Measurements from ENCODE around the gene CPSF7.

The CPSF7 gene

DNA sequence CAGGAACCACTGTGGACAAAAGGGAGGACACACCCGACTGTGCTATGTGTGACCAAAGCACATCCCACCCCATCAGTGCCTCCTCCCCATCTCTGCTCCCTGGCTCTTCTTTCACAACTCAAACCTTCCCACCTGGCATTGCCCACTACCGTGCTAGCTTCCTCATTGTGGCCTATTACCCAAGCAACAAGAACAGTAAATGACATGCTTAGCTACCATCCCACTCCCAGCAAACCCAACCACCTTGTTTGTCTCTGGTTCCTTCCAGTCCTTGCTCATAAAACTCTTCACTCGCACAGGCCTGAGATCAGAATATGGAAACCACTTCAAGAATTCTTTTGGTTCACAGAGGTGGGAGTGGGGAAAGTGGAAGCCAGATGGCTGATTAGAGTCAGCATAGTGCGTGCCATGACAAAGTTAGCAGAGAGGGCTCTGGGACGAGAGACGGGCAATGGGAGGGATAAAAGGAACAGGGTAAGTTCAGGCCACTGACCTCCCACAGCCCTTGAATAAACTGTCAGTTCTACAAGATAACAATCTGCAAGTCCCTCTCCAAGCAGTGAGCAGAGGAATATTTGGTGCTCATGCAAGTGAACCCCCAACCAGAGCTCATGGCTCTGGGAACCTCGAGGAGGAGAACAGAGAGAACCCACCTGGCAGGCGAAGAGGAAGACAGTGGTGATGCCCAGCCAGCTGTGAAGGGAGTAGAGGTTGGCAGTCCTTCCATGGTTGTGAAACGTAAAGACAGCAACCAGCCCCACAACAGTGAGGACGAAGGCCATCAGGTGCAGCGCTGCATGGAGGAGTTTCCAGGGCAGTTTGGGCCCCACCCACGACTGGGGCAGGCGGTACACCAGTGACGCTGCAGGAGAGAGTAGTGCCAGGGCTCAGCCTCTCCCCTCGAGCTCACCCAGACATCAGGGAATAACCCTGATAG is 76.4 kb downstream of the CPSF7 start:
- DNase-seq = peak; percentile 62
